Endometrial microvascular endothelial cells (primary cell): ENCODE measurements around the gene GALNT10. TPM values are rescaled to one million over a fixed set of nuclear protein-coding genes. Genes with fewer than 3 reads are reported as not detected.

ENCODE experiments used
- in situ Hi-C: cut with HindIII; loops from 2 replicates; pipeline ENCODE4 v1.10.0; 2017; ENCODE audit warnings: low sequenced_read_pairs, low pct_unique_long_range_greater_than_20kb; ENCODE audit errors: inconsistent ontology term
- total RNA-seq: library from RNA; depleted of rRNA; stranded (reverse); fragments of >200 nt; gene quantifications from one replicate; pipeline ENCODE4 v1.2.3, GENCODE V29; 2015; ENCODE audit errors: inconsistent ontology term

Gene GALNT10
- total RNA-seq, 1 donor from 2014 or later: 55.1 TPM

GRCh38 chr5:154429341-154429740, 238.8 kb downstream of the GALNT10 start:
- in situ Hi-C loops: no loop called here

- in situ Hi-C loops: no loop called here
Observed at GRCh38 chr5:154430466-154430865, 239.9 kb downstream of the GALNT10 start.

- in situ Hi-C loops: no loop called here
Observed at GRCh38 chr5:154430961-154431630, 240.6 kb downstream of the GALNT10 start.

- in situ Hi-C loops: no loop called here
Observed at GRCh38 chr5:154435226-154435625, 244.7 kb downstream of the GALNT10 start.

- in situ Hi-C loops: no loop called here
Observed at GRCh38 chr5:154437281-154437965, 246.9 kb downstream of the GALNT10 start.

- in situ Hi-C loops: no loop called here
Observed at GRCh38 chr5:154440540-154440939, 250.0 kb downstream of the GALNT10 start.

GRCh38 chr5:154442801-154443200, 252.3 kb downstream of the GALNT10 start:
- in situ Hi-C loops: no loop called here

GRCh38 chr5:154444556-154445421, 254.3 kb downstream of the GALNT10 start:
- in situ Hi-C loops: no loop called here

GRCh38 chr5:154445422-154446194, 255.1 kb downstream of the GALNT10 start, which contains the start of gene SAP30L:
Gene SAP30L (plus strand): TSS chr5:154445997. CDS start chr5:154446605, 608 bp downstream.
- in situ Hi-C loops: no loop called here

GRCh38 chr5:154446195-154447088, 255.9 kb downstream of the GALNT10 start:
- in situ Hi-C loops: no loop called here

GRCh38 chr5:154447089-154447725, 256.7 kb downstream of the GALNT10 start:
- in situ Hi-C loops: no loop called here

- in situ Hi-C loops: no loop called here
Observed at GRCh38 chr5:154449786-154450185, 259.3 kb downstream of the GALNT10 start.

GRCh38 chr5:154451957-154452356, 261.4 kb downstream of the GALNT10 start:
- in situ Hi-C loops: no loop called here

GRCh38 chr5:154455585-154455984, 265.1 kb downstream of the GALNT10 start:
- in situ Hi-C loops: no loop called here

GRCh38 chr5:154456540-154456939, 266.0 kb downstream of the GALNT10 start:
- in situ Hi-C loops: no loop called here

GRCh38 chr5:154459015-154459414, 268.5 kb downstream of the GALNT10 start:
- in situ Hi-C loops: no loop called here

- in situ Hi-C loops: no loop called here
Observed at GRCh38 chr5:154460172-154460571, 269.6 kb downstream of the GALNT10 start.
